ENCODE results near the gene NCAM1.

- TF ChIP-seq CTCF (IDR thresholded peaks at IDR 0.05) (no peak), HOXB5 (CRISPR knock-in tag; IDR thresholded peaks at IDR 0.05) (no peak)
Measured at GRCh38 chr11:113148652-113149051, 187.4 kb downstream of the NCAM1 start.

Data from A549 (cell line).